Osteocyte (in vitro differentiated cells): ENCODE results near the gene NPVF. TPM values are rescaled to one million over a fixed set of nuclear protein-coding genes. Genes with fewer than 3 reads are reported as not detected.

Experiments used
- DNase-seq: peaks from one replicate; pipeline ENCODE4 v3.0.0; 2021; ENCODE audit warnings: mixed read lengths; ENCODE audit not compliant: unreplicated experiment; ENCODE audit errors: extremely low spot score
- H3K27ac Mint-ChIP-seq: one replicate; pipeline ENCODE4 v1.8.0; 2021; ENCODE audit warnings: mild to moderate bottlenecking, mixed read lengths; ENCODE audit not compliant: unreplicated experiment
- H3K27me3 Mint-ChIP-seq: one replicate; pipeline ENCODE4 v1.8.0; 2021; ENCODE audit warnings: mixed read lengths; ENCODE audit not compliant: unreplicated experiment
- H3K36me3 Mint-ChIP-seq: one replicate; pipeline ENCODE4 v1.8.0; 2021; ENCODE audit warnings: mixed read lengths; ENCODE audit not compliant: unreplicated experiment
- H3K4me1 Mint-ChIP-seq: one replicate; pipeline ENCODE4 v1.8.0; 2021; ENCODE audit warnings: mixed read lengths; ENCODE audit not compliant: unreplicated experiment
- H3K4me3 Mint-ChIP-seq: one replicate; pipeline ENCODE4 v1.8.0; 2021; ENCODE audit warnings: mild to moderate bottlenecking, moderate library complexity, mixed read lengths; ENCODE audit not compliant: unreplicated experiment
- H3K9me3 Mint-ChIP-seq: one replicate; pipeline ENCODE4 v1.8.0; 2021; ENCODE audit warnings: mixed read lengths; ENCODE audit not compliant: unreplicated experiment
- CTCF ChIP-seq: fragments of 200-600 bp; sonication (generic); IDR thresholded peaks from 2 replicates; pipeline ENCODE4 v1.5.0; 2021; ENCODE audit warnings: antibody characterized with exemption, mild to moderate bottlenecking, moderate library complexity
- total RNA-seq: library from RNA; stranded (reverse); gene quantifications from 2 replicates; pipeline ENCODE4 v1.2.1, GENCODE V29; 2021

The NPVF gene
- total RNA-seq, 1 donor from 2014 or later = not detected

DNA sequence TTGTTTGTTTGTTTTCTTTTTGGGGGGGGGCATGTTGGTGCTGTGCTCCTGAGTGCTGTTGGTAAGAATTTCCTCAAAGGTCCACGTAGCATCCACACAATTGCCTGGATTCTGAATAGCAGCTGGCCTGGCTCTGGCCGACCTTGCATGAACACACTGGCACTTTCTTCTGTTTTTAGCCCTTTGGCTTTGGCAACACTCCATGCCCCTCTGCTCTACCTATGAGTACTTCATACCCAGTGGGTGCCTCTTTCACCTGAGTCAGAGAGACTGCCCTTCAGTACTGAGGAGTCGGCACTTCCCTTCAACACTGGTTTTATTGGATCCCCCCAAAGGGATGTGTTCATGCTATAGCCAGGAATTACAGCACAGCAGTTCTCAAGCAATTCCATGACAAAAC lies 7.2 kb upstream of the NPVF start:
- Mint-ChIP-seq H3K27me3 (peaks cover 36% of the 10 kb centered on the region), H3K9me3 (no peaks in the 10 kb centered on the region), H3K4me1 (no peaks in the 10 kb centered on the region), H3K4me3 (no peak overlapping the region), H3K36me3 (no peaks in the 10 kb centered on the region), H3K27ac (no peak overlapping the region)
- no peak for DNase-seq
- no peak for TF ChIP-seq CTCF

DNA sequence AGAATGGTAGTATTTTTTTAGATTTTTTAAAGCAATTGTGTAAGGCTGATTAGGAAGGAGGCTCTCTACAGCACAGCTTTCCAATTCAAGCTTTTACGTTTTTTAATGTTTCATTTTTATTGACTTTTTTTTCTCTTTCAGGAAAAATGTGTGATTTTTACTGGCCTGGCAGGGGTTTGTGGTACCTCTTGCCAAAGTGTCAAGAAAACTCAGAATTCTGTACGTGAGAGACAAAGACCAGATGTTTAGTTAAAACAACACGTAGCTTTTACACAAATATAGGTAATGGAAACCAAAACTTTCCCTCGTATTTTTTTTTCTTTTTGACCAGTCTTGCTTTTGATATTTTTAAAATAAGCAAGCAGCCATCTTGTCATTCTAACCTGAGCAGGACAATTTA lies 6.0 kb upstream of the NPVF start:
- DNase-seq = no peak
- H3K4me3 Mint-ChIP-seq = no peak overlapping the region
- H3K4me1 Mint-ChIP-seq = no peaks in the 10 kb centered on the region
- no peak for TF ChIP-seq CTCF
- H3K27me3 Mint-ChIP-seq = peaks cover 33% of the 10 kb centered on the region
- H3K27ac Mint-ChIP-seq = no peak overlapping the region
- H3K36me3 Mint-ChIP-seq = no peaks in the 10 kb centered on the region
- no peaks in the 10 kb centered on the region for H3K9me3 Mint-ChIP-seq

DNA sequence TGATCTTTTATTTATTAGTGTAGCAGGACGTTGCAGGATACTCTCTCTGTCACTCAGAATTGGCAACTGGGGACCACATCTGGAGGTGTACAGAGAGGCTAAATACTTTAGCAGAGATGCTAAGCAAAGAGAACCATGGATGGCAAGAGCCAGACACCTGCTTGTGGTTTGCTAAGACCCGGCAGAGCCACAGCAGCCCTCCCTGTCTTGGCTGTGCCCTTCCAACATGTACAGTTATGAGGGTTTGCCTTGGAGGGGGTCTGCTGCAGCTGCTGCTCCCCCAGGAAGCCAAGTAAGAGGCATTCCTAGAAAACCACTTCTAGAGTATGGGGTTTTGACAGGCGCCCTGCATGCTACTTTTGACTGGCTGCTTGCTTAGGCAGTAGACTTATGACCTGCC lies 5.1 kb downstream of the NPVF start:
- no peak overlapping the region for H3K27ac Mint-ChIP-seq
- H3K4me1 Mint-ChIP-seq = no peaks in the 10 kb centered on the region
- no peaks in the 10 kb centered on the region for H3K9me3 Mint-ChIP-seq
- no peak for TF ChIP-seq CTCF
- DNase-seq = no peak
- peaks cover 57% of the 10 kb centered on the region for H3K27me3 Mint-ChIP-seq
- no peaks in the 10 kb centered on the region for H3K36me3 Mint-ChIP-seq
- H3K4me3 Mint-ChIP-seq = no peak overlapping the region

DNA sequence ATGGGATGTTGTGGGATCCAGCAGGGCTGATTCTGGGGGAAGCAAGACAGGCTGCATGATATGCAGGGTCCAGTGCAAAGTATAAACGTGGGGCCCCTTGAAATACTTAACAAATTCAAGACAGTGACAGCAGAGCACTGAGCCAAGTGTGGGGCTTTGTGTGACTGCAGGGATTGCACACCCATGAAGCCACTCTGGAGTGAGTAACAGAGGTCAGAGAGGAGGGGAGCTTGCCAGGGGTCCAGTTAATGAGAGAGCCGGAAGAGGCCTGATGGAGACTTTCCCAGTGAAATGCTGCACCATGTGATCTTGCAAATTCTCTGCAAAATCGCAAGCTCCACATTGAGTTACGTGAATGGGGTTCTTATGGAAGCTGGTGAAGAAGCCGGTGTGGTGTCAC lies 5.6 kb downstream of the NPVF start:
- H3K27me3 Mint-ChIP-seq = peaks cover 55% of the 10 kb centered on the region

GRCh38 chr7:25221009-25221408 lies 7.3 kb downstream of the NPVF start:
- Mint-ChIP-seq H3K4me3 (no peak overlapping the region), H3K27ac (no peak overlapping the region), H3K36me3 (no peaks in the 10 kb centered on the region), H3K27me3 (peaks cover 52% of the 10 kb centered on the region), H3K4me1 (no peaks in the 10 kb centered on the region), H3K9me3 (no peaks in the 10 kb centered on the region)
- no peak for DNase-seq
- TF ChIP-seq CTCF = no peak

More for the DNA sequence above, 5.6 kb downstream of the NPVF start:
- Mint-ChIP-seq H3K36me3 (no peaks in the 10 kb centered on the region), H3K4me3 (no peak overlapping the region), H3K4me1 (no peaks in the 10 kb centered on the region), H3K9me3 (no peaks in the 10 kb centered on the region), H3K27ac (no peak overlapping the region)
- DNase-seq = no peak
- TF ChIP-seq CTCF = no peak
